HUDEP-2 (cell line): ENCODE results near the gene AGGF1.
A peak's percentile ranks its signal among the peaks of the same experiment; 100 is the strongest.
"Not testable (repeated sequence)": the region's sequence is repeated elsewhere in the genome, so short reads cannot be mapped to it uniquely, and the experiment has no call there.

Source experiments
- DNase-seq, 76 experiments: peaks; one replicate each; lab custom pipeline; 2025; ENCODE audit not compliant: unreplicated experiment in 76 of 76; lab: John Stamatoyannopoulos, UW

Gene AGGF1

GRCh38 chr5:77022511-77023417 lies 7.4 kb upstream of the AGGF1 start:
- DNase-seq, result no peak

GRCh38 chr5:77024490-77024889 lies 5.7 kb upstream of the AGGF1 start:
- DNase-seq, result no peak

DNA sequence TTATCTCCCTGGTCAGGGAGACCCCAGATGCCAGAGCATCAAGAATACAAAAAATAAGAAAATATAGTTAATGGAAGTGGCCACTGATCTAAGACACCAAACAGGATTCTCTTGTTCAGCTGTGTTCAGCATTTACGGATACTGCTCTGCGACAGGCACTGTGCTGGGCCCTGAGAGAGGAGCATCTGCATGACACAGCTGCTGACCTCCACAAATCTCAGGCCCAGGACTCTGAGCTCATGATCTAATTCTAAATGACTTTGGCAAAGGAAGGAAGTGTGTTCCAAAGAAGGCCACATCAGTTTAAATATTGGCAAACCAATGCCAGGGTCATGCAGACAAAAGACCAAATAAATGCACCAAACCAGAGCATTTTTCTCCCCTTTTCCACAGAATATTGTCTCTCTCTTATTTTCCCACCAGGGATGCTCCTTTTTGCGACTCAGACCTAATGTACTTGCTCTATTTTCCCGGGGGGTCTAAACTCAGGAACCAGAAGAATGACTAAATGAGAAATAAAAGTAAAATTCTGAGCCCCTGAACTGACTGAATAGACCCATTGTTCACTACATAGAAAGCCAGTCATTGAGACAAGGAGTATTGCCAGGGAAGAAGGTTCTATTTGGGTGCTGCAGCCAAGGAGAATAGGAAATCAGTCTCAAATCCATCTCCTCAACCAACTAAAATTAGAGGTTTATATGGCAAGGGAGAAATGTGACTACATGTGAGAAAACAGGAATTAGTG lies 1.4 kb upstream of the AGGF1 start:
- DNase-seq, result no peak

DNA sequence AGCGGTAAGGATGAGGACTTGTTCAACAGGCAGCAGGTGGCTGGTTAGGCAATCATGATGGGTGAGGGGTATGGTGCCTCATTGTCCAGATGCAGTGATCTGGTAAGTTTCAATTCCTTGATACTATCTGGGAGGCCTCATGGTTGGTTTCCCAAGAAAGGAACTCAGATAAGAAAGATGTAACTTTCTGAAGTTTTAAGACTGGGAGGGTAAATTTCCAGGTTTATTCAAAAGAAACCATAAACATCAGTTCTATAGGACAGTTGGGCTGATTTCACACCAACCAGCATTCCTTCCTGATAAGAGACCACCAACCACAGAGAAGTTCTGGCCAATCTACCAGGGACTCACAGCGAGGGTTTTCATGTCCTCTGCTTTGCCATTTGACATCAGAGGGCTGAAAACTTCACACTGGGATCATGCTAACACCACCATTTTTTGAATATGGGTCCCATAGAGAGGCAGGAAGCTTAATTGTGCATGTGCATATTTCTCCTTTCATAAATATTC lies 773 bp upstream of the AGGF1 start:
- no peak for DNase-seq

DNA sequence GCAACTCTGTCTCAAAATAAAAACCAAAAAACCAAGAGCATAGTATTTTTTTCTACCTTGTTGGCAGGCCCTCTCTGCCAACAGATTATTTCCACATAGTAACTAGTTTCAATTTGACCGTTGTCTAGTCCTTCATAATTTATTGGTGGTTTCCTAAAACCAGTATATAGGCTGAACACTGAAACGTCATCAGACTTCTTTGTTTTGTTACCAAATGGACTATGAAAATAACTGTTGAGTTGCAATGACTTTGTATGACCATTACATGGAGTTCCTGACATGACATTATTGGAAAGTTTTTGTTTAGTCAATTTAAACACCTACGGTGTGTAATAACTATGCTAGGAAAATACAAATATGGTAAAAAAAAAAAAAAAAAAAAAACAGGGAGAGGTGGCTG lies 1.7 kb downstream of the AGGF1 start:
- DNase-seq, result no peak

DNA sequence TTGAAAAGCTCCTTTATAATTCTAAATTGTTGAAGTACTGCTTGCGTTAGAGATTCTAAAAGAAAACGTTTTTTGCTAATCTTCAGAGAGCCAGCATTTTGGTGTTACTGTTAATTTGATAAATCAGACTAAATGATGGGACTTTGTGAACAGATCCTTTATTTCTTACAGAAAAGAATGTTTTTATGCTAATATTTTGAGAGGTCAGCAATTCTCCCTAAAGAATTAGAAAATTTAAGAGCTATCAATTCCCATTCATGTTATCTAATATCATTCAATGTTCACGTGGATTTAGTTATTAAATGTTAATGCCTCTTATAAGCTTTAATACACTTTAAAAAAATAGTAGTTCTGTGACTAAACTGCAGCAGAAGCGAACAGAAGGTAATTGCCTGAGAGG lies 2.4 kb downstream of the AGGF1 start:
- DNase-seq, result no peak

DNA sequence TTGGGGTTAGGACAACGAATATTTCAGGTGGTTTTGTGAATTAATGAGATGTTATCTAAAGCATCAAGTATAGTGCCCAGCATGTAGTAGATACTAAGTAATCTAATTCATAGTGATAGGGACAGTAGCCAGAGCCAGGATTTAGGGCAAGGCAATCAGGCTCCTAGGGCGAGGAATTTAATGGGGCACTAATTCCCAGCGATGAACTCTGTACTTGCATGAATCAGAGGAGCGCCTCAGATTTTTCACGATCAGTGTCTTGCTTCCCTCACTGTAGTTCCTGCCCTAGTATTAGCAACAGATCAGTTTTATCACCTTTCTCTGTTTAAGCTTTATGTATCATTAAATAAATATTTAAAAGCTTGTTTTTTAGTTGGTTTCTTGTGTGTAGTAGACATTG lies 3.1 kb downstream of the AGGF1 start:
- no peak for DNase-seq

- DNase-seq, result no peak
These were observed 5.7 kb downstream of the AGGF1 start for GRCh38 chr5:77035950-77036349.

DNA sequence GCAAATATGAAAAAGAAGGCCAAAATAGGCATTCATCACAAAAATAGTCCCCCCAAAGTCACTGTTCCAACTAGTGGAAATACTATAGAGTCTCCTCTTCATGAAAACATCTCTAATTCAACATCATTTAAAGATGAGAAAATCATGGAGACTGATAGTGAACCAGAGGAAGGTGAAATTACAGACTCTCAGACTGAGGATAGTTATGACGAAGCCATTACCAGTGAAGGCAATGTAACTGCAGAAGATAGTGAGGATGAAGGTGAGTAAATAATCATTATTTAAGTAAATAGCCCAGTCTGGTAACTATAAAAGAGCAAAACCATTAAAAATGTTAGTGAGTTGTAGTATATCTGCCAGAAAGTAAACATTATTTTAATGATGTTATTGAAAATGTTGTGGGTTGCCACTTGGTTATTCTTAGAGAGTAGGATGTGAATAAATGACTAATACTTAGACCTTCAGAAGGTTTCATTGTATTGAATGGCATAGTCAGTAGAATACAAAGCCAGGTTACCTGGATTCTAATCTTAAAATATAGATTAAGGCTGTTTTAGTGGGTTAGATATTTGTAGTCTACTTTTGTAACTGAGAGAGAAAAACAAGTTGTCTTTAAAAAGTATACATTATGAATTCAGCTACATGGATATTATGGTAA lies 16.3 kb downstream of the AGGF1 start:
- no peak for DNase-seq

GRCh38 chr5:77064040-77064439 lies 33.8 kb downstream of the AGGF1 start:
- no peak for DNase-seq

DNA sequence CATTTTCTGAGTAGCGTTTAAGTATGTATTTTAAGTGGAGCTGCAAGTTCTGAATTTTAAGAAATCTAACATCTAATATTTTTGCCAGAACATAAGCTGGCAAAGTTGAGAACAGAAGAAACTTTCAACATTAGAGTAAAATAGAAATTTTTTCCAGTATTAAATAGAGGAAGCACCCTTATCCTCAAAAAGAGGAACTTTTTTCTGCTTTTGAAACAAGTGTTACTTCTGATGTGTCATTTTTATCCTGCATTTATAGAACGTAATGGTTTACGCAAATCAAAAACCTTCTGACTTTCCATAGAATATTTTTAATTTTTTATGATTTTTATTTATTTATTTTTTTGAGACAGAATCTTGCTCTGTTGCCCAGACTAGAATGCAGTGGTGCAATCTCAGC lies 35.1 kb downstream of the AGGF1 start:
- no peak for DNase-seq

GRCh38 chr5:77066184-77066583 lies 36.0 kb downstream of the AGGF1 start:
- DNase-seq, result no peak

- no peak for DNase-seq
These were observed 36.7 kb downstream of the AGGF1 start for GRCh38 chr5:77066823-77067442.

DNA sequence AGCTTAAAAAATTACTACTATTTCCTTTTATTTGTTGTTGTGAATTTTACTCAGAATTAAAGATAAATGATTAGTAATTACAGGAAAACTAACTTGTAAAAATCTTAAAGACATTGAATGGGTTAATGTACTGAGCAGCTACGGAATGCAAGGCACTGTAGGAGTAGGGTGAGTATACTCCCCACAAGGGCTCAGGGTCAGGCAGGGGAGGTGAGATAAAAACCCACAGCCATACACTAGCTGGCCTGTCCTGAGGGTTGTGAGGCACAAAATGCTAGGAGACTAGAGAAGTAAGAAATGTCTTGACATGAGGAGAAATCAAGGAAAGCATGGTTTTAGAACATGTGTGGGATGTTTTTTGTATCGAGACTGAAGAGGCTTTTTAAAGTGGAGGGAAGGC lies 43.5 kb downstream of the AGGF1 start:
- peak in 2 of 76 experiments; percentile 3 to 5 for DNase-seq

GRCh38 chr5:77074745-77075144 lies 44.5 kb downstream of the AGGF1 start:
- DNase-seq, result no peak

GRCh38 chr5:77076961-77077828 lies 47.0 kb downstream of the AGGF1 start:
- peak in 71 of 76 experiments; percentile 1 to 74 (median 51) for DNase-seq

DNA sequence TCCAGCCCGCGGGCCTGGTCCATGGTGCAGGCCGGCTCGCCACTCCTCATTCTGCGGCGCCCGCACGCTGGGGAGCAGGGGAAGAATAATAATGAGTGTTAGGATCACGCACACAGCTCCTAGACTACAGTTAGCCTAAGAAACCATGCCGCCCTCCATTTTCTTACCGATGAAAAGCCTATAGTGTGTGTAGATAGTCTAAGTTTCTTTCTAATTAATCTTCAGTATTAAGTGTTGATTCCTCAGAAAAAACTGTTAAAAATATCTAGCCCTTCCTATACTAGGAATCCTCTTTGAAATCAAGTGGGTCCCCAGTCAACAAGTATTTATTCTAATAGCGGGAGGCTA lies 47.6 kb downstream of the AGGF1 start:
- no peak for DNase-seq

GRCh38 chr5:77080479-77080878 lies 50.3 kb downstream of the AGGF1 start:
- DNase-seq, result not testable (repeated sequence)

DNA sequence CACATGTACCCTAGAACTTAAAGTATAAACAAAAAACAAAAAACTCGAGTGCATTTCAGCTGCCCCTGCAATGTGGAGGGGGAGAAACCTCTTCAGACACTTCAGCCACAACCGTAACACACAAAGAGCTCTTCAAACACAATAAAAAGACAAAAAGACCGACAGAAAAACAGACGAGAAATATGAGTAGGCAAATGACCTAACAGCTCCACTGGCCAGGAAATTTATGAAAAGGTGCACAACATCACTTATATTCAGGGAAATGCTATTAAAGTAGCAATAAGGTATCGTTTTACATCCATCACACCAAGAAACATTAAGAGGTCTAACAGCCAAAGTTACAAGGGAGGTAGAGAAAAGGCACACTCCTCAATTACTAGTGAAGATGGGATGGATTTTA lies 50.7 kb downstream of the AGGF1 start:
- DNase-seq, result no peak

DNA sequence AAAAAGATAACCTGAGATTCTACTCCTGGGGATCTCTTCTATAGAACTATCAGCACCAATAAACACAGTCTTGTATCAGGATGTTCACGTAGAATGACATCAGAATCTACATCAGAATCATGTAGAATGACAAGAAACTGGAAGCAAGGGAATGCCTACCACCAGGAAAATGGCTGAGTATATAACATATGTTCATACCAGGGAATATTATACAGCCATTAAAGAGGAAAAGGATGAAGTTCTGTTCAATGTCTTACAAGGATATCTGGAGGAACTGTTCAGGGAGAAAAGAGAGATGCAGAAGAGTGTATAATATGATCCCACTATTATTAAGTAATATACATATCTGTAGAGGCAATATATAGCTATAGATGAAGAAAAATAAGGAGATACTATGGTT lies 52.1 kb downstream of the AGGF1 start:
- DNase-seq, result no peak
